Measurements from ENCODE around the gene MYEOV. TPM values are rescaled to one million over a fixed set of nuclear protein-coding genes. Genes with fewer than 3 reads are reported as not detected.

MYEOV gene
- total RNA-seq, 1 experiment from 2014 or later, result 0.22 TPM

DNA sequence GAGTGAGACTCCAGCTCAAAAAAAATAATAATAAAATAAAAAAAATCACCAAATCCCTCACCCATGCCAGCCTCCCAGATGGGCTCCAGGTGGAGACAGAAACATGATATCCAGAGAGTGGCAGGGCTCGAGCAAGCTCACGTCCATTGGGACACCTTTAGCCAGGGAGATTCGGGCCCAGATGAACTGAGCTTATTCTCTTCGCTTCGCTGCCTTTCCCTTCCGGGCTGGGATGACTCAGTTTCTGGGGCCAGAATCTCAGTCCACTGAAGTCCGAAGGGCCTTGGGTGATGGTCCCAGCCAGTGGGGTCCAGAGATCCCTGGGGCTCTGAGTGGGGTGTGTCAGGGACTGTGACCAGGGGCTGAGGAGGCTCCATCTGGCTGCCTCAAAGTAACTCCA lies 23.0 kb upstream of the MYEOV start:
- no peak for TF ChIP-seq CTCF (conservative IDR thresholded peaks at IDR 0.05)
- Histone ChIP-seq H3K9ac (ENCODE audit: extremely low read depth, insufficient read length, low read length) (no peak overlapping the region), H3K9me3 (ENCODE audit: control insufficient read depth, low read depth, low read length) (no peaks in the 10 kb centered on the region), H3K23ac (ENCODE audit: insufficient read length, low read depth, low read length) (no peak overlapping the region), H3K4me1 (ENCODE audit: insufficient read depth, low read length) (no peaks in the 10 kb centered on the region), H2BK120ac (ENCODE audit: low read depth, low read length, poor library complexity, severe bottlenecking) (no peak overlapping the region), H4K91ac (ENCODE audit: insufficient read length, low read depth, low read length) (no peak overlapping the region), H4K8ac (replicated peaks; ENCODE audit: insufficient read length, low read depth, low read length) (no peak overlapping the region), H3K56ac (ENCODE audit: insufficient read length, low read depth, low read length) (no peak overlapping the region), H2AFZ (ENCODE audit: low read length) (no peak overlapping the region), H3K4me2 (ENCODE audit: insufficient read depth, insufficient read length, low read length) (no peak overlapping the region), H3T11ph (ENCODE audit: low read length) (no peak overlapping the region), H4K20me1 (ENCODE audit: control insufficient read depth, insufficient read depth, insufficient read length) (no peaks in the 10 kb centered on the region), H3K79me1 (ENCODE audit: insufficient read depth, low read depth, low read length, poor library complexity, severe bottlenecking) (no peaks in the 10 kb centered on the region), H2BK12ac (ENCODE audit: insufficient read length, low read depth, low read length) (no peak overlapping the region), H4K5ac (ENCODE audit: insufficient read length, low read depth, low read length) (no peak overlapping the region), H3K4ac (ENCODE audit: low read depth, low read length) (no peak overlapping the region), H2BK5ac (ENCODE audit: insufficient read length, low read length) (no peak overlapping the region), H3K14ac (ENCODE audit: insufficient read depth, low read length) (no peak overlapping the region), H3K18ac (ENCODE audit: insufficient read length, low read depth, low read length) (no peak overlapping the region), H3K23me2 (ENCODE audit: insufficient read length, low read depth, low read length, poor library complexity, severe bottlenecking) (no peaks in the 10 kb centered on the region), H3K27ac (ENCODE audit: insufficient read length, low read depth, low read length) (no peak overlapping the region), H3K79me2 (ENCODE audit: insufficient read depth, low read length) (no peaks in the 10 kb centered on the region), H2BK15ac (ENCODE audit: low read depth, low read length) (no peak overlapping the region), H2BK20ac (ENCODE audit: low read depth, low read length, poor library complexity, severe bottlenecking) (no peak overlapping the region), H2AK5ac (ENCODE audit: insufficient read length, low read length) (no peak overlapping the region), H3K27me3 (ENCODE audit: insufficient read depth, low read length) (no peaks in the 10 kb centered on the region)
- Mint-ChIP-seq H3K36me3 (ENCODE audit: insufficient read depth in 1 of 3, low read depth in 3 of 3) (peaks cover 0 to 4% (median 0%) of the 10 kb centered on the region in 3 experiments; a peak in 2 of 7 replicates), H3K27me3 (ENCODE audit: low read depth) (peaks cover 4% of the 10 kb centered on the region), H3K9me3 (peaks cover 2 to 3% of the 10 kb centered on the region in 2 experiments; a peak in 3 of 5 replicates), H3K4me3 (no peak overlapping the region), H3K4me1 (0 out of 4 replicates have a peak, but pooled peaks cover 0 to 3% of the 10 kb centered on the region in 2 experiments), H3K27ac (no peak overlapping the region)
- no CpG with 5 or more reads among the region's 7 CpGs for WGBS (ENCODE audit: extremely low coverage, insufficient read length, low lambda C conversion rate)
- no peak for DNase-seq

Data from H9 (cell line).